ENCODE data around the gene UTP11.

Gene UTP11

DNA sequence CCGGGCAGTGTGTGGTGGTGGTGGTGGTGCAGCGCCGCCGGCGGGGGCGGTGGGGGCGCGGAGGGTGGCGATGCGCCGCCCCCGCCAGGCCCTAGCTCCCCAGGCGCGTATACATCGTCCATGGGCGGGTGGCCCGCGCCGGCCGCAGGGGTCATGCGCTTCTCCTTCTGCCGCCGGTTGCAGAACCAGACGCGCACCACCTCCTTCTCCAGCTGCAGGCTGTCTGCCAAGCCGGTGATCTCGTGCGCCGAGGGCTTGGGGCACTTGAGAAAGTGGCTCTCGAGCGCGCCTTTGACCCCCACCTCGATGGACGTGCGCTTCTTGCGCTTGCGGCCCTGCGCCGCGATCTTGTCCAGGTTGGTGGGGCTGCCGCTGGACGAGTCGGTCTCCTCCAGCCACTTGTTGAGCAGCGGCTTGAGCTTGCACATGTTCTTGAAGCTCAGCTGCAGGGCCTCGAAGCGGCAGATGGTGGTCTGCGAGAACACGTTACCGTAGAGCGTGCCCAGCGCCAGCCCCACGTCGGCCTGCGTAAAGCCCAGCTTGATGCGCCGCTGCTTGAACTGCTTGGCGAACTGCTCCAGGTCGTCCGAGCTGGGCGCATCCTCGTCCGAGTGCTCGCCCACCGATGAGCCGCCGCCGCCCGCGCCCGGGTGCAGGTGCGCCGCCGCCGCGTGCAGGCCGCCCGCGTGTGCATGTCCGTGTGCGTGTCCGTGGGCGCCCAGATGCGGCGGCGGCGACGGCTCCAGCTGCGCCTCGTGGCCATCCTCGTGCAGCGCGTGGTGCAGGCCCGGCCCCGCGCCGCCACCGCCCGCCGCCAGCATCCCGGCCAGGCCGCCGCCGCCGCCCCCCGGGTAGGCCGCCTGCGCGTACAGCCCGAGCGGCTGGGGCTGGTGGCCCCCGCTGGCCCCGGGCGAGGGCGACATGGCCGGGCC lies 33.1 kb downstream of the UTP11 start:
- Histone ChIP-seq H3K4me3 (peak overlapping the region; percentile 61 to 77 (median 67)), H3K4me1 (peaks cover 5 to 32% (median 22%) of the 10 kb centered on the region in 10 experiments; a peak in 17 of 20 replicates), H3K9me3 (replicated peaks in 1 of 11) (peaks cover 0 to 9% (median 0%) of the 10 kb centered on the region in 11 experiments; a peak in 4 of 22 replicates), H3K27me3 (peaks cover 74 to 89% (median 85%) of the 10 kb centered on the region in 11 experiments), H4K20me1 (peaks cover 0 to 69% (median 47%) of the 10 kb centered on the region in 11 experiments; a peak in 18 of 22 replicates), H3K27ac (no peak overlapping the region), H3K9ac (peak overlapping the region in 3 of 11 experiments; percentile 36 to 67 (median 67); a peak in 2 of 22 replicates), H3K4me2 (peak overlapping the region; percentile 95 to 99 (median 98)), H3K36me3 (no peaks in the 10 kb centered on the region)
- no peak for TF ChIP-seq Cebpa-rat (IDR thresholded peaks at IDR 0.05)

- Histone ChIP-seq H3K4me1 (peaks cover 5 to 34% (median 22%) of the 10 kb centered on the region in 10 experiments; a peak in 17 of 20 replicates), H3K27me3 (peaks cover 72 to 82% (median 78%) of the 10 kb centered on the region in 11 experiments), H3K9me3 (replicated peaks in 1 of 11) (peaks cover 0 to 9% (median 0%) of the 10 kb centered on the region in 11 experiments; a peak in 4 of 22 replicates), H3K4me3 (peak within 1 kb of the TSS; percentile 61 to 77 (median 67)), H3K36me3 (no peaks in the 10 kb centered on the region), H3K9ac (peak within 1 kb of the TSS; percentile 20 to 67 (median 58); a peak in 17 of 22 replicates), H3K27ac (no peak within 1 kb of the TSS), H4K20me1 (peaks cover 0 to 69% (median 47%) of the 10 kb centered on the region in 11 experiments; a peak in 18 of 22 replicates), H3K4me2 (peak within 1 kb of the TSS; percentile 95 to 99 (median 98))
- TF ChIP-seq Cebpa-rat (IDR thresholded peaks at IDR 0.05): no peak
Measured at GRCh38 chr1:38046333-38046883, 33.9 kb downstream of the UTP11 start, which contains the start of gene POU3F1. POU3F1 (minus strand) TSS chr1:38046793; CDS start chr1:38046743, 50 bp downstream.

- no peak overlapping the region for H3K27ac ChIP-seq
- peak overlapping the region; percentile 20 to 66 (median 56); a peak in 17 of 22 replicates for H3K9ac ChIP-seq
- H3K4me2 ChIP-seq: peak overlapping the region; percentile 95 to 99 (median 98)
- peaks cover 0 to 69% (median 47%) of the 10 kb centered on the region in 11 experiments; a peak in 18 of 22 replicates for H4K20me1 ChIP-seq
- H3K27me3 ChIP-seq: peaks cover 66 to 76% (median 71%) of the 10 kb centered on the region in 11 experiments
- TF ChIP-seq Cebpa-rat (IDR thresholded peaks at IDR 0.05): no peak
- H3K4me1 ChIP-seq: peaks cover 5 to 37% (median 22%) of the 10 kb centered on the region in 10 experiments; a peak in 17 of 20 replicates
- no peaks in the 10 kb centered on the region for H3K36me3 ChIP-seq
- peak overlapping the region; percentile 61 to 77 (median 67) for H3K4me3 ChIP-seq
- peaks cover 0 to 9% (median 0%) of the 10 kb centered on the region in 11 experiments; a peak in 4 of 22 replicates for H3K9me3 ChIP-seq (replicated peaks in 1 of 11)
Measured at GRCh38 chr1:38046884-38047602, 34.5 kb downstream of the UTP11 start.

DNA sequence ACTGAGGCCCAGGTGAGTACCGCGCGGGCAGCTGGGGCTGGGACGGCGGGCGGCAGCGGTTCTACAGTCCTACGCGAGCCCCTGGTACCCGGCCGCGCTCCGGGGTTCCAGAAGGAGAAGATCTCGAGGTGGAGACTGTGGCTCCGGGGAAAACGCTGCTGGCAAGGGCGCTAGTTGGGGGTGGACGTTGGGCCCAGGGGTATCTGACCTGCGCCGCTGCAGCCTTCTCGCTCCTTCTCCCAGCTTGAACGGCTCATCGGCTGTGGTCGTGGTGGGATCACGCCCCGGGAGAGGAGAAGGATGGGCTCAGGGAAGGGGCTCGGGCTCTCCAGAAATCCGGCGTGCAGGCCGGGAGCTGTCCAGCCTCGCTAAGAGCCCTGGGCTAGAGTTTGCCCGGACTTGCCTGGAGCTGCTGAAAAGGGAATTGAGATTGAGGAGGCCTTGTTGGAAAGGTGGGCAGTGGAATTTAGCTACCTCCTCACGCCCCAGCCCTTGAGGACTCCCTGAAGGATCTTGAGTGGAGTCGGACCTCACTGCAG lies 35.1 kb downstream of the UTP11 start:
- Histone ChIP-seq H4K20me1 (peaks cover 0 to 62% (median 41%) of the 10 kb centered on the region in 11 experiments; a peak in 17 of 22 replicates), H3K36me3 (no peaks in the 10 kb centered on the region), H3K27me3 (peaks cover 59 to 69% (median 65%) of the 10 kb centered on the region in 11 experiments), H3K9ac (peak overlapping the region in 3 of 11 experiments; percentile 51 to 64 (median 51); a peak in 5 of 22 replicates), H3K4me2 (peak overlapping the region; percentile 95 to 99 (median 98)), H3K27ac (no peak overlapping the region), H3K4me1 (peaks cover 11 to 43% (median 24%) of the 10 kb centered on the region in 10 experiments; a peak in 18 of 20 replicates), H3K4me3 (peak overlapping the region; percentile 61 to 77 (median 67); a peak in 19 of 20 replicates), H3K9me3 (replicated peaks in 1 of 11) (peaks cover 0 to 9% (median 0%) of the 10 kb centered on the region in 11 experiments; a peak in 4 of 22 replicates)
- no peak for TF ChIP-seq Cebpa-rat (IDR thresholded peaks at IDR 0.05)

DNA sequence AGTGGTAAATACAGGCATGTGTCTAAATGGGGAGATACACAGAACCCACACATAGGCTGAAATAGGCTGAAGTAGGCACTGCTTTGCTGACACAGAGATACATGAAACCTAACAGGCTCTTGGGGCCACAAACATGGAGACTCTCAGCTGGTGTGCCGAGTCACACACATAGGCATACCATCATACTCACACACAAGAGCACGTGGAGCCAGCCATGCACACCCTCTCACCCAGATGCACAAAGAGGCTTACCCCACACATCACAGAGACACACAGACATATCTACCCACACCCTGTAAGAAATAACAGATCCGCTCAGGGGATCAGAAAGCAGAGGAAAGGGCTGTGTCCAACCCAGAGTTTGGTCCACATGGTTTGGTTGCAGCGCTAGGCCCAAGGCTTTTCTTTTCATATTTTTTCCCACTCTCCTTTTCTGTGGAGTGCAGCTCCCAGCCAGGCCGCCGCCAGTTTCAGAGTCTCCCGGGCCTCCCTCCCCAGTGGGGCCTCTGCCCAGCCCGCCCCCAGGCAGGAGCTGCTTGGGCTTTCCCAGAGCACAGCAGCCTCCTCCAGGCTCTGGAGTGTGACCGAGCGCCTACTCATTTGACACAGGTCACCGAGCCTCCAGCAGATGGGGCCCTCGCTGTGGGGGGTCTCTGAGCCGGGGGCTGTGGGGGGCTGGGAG lies 38.0 kb downstream of the UTP11 start:
- H3K27me3 ChIP-seq: peaks cover 31 to 41% (median 36%) of the 10 kb centered on the region in 11 experiments
- peak overlapping the region in 3 of 11 experiments; percentile 7 to 28 (median 20); a peak in 2 of 22 replicates for H3K4me2 ChIP-seq
- H3K36me3 ChIP-seq: no peaks in the 10 kb centered on the region
- no peak for TF ChIP-seq Cebpa-rat (IDR thresholded peaks at IDR 0.05)
- H3K9me3 ChIP-seq (replicated peaks in 1 of 11): peaks cover 0 to 4% (median 0%) of the 10 kb centered on the region in 11 experiments; a peak in 4 of 22 replicates
- H3K4me1 ChIP-seq: peaks cover 18 to 47% (median 28%) of the 10 kb centered on the region in 10 experiments
- H3K27ac ChIP-seq: no peak overlapping the region
- peaks cover 0 to 38% (median 20%) of the 10 kb centered on the region in 11 experiments; a peak in 15 of 22 replicates for H4K20me1 ChIP-seq
- no peak overlapping the region for H3K9ac ChIP-seq
- H3K4me3 ChIP-seq: no peak overlapping the region

DNA sequence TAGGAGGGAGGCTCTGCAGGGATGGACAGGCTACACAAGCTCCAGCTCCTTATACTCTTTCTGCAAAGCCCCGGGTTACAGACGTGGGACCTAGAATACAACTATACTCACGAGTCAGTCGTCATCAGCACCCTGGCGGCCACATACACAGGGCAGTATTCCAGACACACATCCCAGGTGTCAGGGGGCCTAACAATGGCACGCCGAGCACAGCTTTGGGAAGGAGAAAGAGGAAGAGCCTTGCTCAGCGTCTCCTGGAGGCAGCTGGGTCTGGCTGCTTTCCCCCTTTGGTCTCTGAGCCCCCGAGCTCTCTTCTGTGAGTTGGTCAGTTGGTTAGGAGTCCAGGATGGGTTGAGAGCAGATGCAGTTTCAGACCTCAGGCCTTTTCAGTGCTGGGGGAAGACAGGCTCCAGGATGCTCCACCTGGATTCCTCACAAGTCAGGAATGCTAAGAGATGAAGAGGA lies 38.6 kb downstream of the UTP11 start:
- Histone ChIP-seq H3K27ac (no peak overlapping the region), H3K9me3 (replicated peaks in 1 of 11) (no peaks in the 10 kb centered on the region), H3K27me3 (peaks cover 25 to 35% (median 31%) of the 10 kb centered on the region in 11 experiments), H3K9ac (no peak overlapping the region), H4K20me1 (peaks cover 0 to 33% (median 14%) of the 10 kb centered on the region in 11 experiments; a peak in 14 of 22 replicates), H3K4me1 (peaks cover 14 to 43% (median 24%) of the 10 kb centered on the region in 10 experiments), H3K36me3 (no peaks in the 10 kb centered on the region), H3K4me2 (0 out of 22 replicates have a peak overlapping the region, but pooled peaks of 1 of the 11 experiments have one; percentile 20), H3K4me3 (no peak overlapping the region)
- TF ChIP-seq Cebpa-rat (IDR thresholded peaks at IDR 0.05): no peak

DNA sequence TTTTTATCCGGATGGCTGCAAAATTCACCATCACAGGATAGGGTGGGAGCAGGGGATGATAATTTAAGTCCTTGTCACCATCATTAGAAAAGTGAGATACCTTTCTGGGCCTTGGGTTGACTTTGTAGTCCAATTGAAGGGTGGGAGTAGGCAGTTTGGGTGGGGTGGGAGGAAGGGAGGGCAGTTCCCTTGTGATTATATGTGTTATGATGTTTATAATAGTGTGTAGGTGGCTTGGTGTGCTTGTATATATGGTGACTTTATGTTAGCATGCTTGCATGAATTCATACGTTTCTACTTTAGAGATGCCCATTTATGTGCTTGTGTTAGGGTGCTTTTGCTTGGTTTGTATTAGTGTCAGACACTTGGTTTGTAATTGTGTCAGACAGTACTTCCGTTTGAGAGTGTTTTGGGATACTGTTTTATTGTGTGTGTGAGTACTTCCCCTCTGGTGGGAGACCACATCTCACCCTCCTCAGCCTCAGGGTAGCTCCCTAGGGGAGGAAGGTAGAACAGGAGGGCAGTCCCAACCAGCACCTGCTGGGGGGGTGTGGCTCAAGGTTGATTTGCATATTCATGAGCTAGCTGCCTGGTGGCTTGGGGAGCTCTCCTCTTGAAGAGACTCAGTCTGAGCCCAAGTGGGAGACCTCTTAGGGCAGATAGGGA lies 40.3 kb downstream of the UTP11 start:
- peaks cover 10 to 32% (median 20%) of the 10 kb centered on the region in 10 experiments for H3K4me1 ChIP-seq
- peaks cover 0 to 20% (median 5%) of the 10 kb centered on the region in 11 experiments; a peak in 12 of 22 replicates for H4K20me1 ChIP-seq
- peak overlapping the region; percentile 35 to 82 (median 69) for H3K4me2 ChIP-seq
- peaks cover 9 to 17% (median 14%) of the 10 kb centered on the region in 11 experiments for H3K27me3 ChIP-seq
- TF ChIP-seq Cebpa-rat (IDR thresholded peaks at IDR 0.05): no peak
- no peaks in the 10 kb centered on the region for H3K36me3 ChIP-seq
- no peak overlapping the region for H3K9ac ChIP-seq
- H3K4me3 ChIP-seq: no peak overlapping the region
- H3K9me3 ChIP-seq (replicated peaks in 1 of 11): no peaks in the 10 kb centered on the region
- H3K27ac ChIP-seq: no peak overlapping the region
